AML-193 (cell line): Measurements from ENCODE around the gene NUPR1.
"Not testable (repeated sequence)": the region's sequence is repeated elsewhere in the genome, so short reads cannot be mapped to it uniquely, and the experiment has no call there.

Experiments
- DNase-seq, 2 experiments: peaks; one replicate each; lab custom pipeline; 2025; lab: John Stamatoyannopoulos, UW

NUPR1 gene

DNA sequence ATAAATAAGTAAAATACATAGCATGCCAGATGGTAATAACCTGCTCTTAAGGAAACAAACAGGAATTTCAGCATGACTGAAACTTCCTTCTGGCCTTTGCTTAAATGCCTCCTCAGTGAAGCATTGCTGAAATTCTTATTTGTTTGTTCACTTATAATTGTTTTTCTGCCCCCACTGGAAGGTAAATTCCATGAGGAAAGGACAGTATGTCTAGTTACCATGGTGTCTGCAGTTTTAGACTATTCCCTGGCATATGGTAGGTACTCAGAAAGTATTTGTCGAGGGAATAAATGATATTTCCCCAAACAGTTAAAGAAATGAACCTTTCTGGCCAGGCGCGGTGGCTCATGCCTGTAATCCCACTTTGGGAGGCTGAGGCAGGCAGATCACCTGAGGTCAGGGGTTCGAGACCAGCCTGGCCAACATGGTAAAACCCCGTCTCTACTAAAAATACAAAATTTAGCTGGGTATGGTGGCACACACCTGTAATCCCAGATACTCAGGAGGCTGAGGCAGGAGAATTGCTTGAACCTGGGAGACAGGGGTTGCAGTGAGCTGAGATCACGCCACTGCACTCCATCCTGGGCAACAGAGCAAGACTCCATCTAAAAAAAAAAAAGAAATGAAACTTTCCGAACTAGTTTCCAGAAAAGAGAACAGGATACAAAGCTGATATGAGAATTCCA, 11.5 kb downstream of the NUPR1 start:
- DNase-seq, result not testable (repeated sequence)

GRCh38 chr16:28526201-28527099, 12.3 kb downstream of the NUPR1 start:
- DNase-seq, result no peak

- DNase-seq, result no peak
Measured at GRCh38 chr16:28524681-28525171, 14.0 kb downstream of the NUPR1 start.

GRCh38 chr16:28522792-28523191, 16.0 kb downstream of the NUPR1 start:
- no peak for DNase-seq

- no peak for DNase-seq
Measured at GRCh38 chr16:28521436-28521835, 17.3 kb downstream of the NUPR1 start.

- no peak for DNase-seq
Measured at GRCh38 chr16:28520672-28521071, 18.1 kb downstream of the NUPR1 start.

GRCh38 chr16:28514246-28514645, 24.5 kb downstream of the NUPR1 start:
- no peak for DNase-seq

DNA sequence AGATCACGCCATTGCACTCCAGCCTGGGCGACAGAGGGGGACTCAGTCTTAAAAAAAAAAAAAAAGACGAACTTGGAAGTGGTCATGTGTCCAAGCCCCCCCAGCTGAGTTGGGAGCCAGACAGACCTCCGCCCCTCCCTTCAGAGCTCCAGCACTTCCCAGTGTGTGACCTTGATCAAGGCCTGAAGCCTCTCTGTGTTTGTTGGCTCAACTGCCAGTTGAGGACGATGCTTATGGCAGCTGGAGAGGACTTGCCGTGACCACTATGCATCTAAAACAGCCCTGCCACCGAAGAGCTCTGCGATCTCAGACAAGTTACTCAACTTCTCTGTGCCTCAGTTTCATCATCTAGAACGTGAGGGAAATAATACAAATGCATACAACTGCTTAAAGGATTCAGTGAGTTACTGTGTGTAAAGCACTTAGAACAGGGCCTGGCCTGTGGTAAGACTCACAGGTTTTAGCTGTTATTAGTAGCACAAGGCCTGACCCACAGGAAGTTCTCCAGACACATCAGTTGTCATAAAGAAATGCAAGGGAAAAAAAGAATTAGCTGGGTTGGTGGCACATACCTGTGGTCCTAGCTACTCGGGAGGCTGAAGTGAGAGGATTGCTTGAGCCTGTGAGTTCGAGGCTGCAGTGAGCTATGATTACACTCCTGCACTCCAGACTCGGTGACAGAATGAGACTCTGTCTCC, 25.1 kb downstream of the NUPR1 start:
- no peak for DNase-seq

- DNase-seq, result no peak
Measured at GRCh38 chr16:28511801-28512789, 26.7 kb downstream of the NUPR1 start.

DNA sequence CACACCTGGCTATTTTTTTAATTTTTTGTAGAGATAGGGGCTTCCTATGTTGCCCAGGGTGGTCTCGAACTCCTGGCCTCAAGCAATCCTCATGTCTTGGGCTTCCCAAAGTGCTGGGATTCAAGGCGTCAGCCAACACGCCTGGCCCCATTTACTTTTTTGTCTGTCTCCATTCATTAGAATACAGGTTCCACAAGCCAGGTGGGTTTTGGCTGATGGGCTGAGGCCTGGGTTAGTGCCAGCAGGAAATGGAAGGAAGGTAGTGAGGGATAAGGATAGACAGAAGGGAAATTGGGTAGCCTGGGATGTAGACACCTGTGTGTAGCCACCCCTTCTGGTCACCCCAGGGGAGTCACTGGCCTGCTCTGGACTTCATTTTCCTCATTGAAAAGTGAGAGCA, 27.7 kb downstream of the NUPR1 start:
- no peak for DNase-seq

DNA sequence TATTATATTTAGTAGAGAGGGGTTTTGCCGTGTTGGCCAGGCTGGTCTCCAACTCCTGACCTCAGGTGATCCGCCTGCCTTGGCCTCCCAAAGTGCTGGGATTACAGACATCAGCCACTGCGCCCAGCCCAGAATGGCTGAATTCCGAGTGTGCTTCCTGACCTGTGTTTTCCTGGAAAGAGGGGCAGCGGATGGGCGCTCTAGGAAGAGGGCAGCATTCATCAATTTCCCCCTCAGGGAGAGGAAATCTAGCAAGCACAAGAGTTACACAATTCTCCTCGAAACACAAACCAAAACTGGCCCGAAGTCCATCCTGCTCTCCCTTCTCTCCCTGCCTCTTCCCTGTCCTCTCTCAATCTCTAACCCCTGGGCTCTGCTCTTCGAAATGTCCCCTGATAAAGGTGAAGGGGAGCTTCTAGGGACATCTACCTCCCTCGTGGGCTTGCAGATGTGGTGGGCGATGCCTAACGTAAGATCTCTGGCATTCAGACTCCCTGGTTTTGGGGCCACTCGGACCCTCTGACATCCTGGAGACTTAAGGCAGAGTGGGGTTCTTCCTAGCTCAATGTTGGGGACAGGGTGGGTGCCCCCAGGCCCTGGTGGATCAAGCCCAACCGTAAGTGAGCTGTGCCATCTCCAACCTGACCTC, 33.2 kb downstream of the NUPR1 start:
- DNase-seq, result no peak

- no peak for DNase-seq
Measured at GRCh38 chr16:28504707-28505404, 33.9 kb downstream of the NUPR1 start.

DNA sequence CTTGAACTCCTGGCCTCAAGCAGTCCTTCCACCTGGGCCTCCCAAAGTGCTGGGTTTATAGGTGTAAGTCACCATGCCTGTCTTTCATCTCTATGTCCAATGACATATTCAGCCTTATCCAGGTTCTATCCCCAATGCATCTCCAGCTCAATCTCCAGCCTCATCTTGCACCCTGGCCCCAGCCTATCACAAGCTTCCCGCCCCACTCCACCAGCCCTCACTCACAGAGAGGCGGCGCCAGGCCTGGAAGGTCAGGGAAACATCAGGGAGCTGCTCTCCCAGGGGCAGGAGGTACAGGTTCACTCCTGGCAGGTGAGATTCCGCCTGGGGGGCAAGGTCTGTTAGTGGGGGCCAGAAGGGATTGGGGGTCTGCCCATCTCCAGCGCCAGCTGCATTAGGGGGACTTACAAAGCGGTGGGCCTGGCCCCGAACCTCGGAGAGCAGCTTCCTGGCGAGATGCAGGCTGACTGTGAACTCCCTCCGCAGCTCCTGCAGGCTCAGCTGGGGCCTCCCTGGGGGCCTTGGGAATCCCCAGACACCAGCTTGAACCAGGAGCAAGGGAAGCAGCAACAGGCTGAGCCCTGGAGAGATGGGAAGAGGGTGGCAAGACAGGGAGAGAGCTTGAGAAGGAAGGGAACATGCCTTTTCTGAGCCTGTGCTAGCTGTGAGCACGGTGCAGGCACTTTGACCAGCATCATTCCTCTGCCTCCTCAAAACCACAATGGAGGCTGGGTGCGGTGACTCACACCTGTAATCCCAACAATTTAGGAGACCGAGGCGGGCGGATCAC, 35.1 kb downstream of the NUPR1 start:
- DNase-seq, result no peak

GRCh38 chr16:28502290-28502689, 36.5 kb downstream of the NUPR1 start:
- no peak for DNase-seq

DNA sequence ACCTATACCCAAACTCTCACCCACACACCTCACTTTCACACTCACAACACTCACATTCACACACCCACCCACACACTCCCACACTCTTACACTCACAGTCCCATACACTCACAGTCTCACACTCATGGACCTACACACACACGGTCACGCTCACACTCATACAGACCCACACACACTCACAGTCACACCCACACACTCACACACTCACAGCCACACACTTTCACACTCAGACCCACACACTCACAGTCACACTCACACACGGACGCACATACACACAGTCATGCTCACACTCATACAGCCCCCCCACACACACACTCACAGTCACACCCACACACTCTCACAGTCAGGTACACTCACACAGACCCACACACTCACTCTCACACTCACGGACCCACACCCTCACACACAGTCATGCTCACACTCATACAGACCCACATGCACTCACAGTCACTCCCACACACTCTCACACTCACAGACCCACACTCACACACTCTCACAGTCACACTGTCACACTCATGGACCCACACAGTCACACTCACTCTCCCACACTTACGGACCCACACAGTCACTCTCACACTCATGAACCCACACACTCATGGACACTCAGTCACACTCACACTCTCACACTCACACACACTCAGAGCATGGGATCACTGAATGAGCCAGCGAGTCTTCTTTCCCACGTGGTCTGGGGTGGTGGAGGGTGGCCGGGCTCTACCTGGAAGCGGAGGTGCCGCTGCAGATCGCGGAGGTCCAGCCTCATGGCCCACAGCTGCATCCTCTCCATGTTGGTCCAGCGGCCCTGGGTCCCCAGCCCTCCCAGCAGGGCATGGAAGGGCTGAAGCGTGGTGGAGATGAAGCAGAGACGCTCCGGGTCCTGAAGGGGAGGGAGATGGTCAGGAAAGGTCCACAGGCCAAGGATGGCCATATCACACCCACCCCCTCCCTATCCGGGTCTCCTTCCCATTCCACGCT, 37.2 kb downstream of the NUPR1 start:
- DNase-seq, result no peak

GRCh38 chr16:28500476-28501180, 38.1 kb downstream of the NUPR1 start:
- not testable (repeated sequence) for DNase-seq

GRCh38 chr16:28499854-28500253, 38.9 kb downstream of the NUPR1 start:
- no peak for DNase-seq
